GM12865 (cell line): ENCODE data around the gene PTPRN2.

Source experiments
- DNase-seq: peaks from one replicate; pipeline ENCODE4 v3.0.0; 2010; ENCODE audit warnings: low read depth
- H3K4me3 ChIP-seq: 2 replicates; pipeline ENCODE4 v1.5.1; 2011; ENCODE audit warnings: mild to moderate bottlenecking, low read depth, low read length, control low read depth
- TF ChIP-seq, protein P1 (sequence below): IDR thresholded peaks from 2 replicates; pipeline ENCODE4 v1.5.1; 2011; ENCODE audit warnings: low read length, control low read depth, low read depth, inconsistent platforms; ENCODE audit not compliant: insufficient read depth; ENCODE audit errors: missing control alignments

The PTPRN2 gene

GRCh38 chr7:157946398-157947060, 641.1 kb downstream of the PTPRN2 start:
- TF ChIP-seq, protein P1, sequence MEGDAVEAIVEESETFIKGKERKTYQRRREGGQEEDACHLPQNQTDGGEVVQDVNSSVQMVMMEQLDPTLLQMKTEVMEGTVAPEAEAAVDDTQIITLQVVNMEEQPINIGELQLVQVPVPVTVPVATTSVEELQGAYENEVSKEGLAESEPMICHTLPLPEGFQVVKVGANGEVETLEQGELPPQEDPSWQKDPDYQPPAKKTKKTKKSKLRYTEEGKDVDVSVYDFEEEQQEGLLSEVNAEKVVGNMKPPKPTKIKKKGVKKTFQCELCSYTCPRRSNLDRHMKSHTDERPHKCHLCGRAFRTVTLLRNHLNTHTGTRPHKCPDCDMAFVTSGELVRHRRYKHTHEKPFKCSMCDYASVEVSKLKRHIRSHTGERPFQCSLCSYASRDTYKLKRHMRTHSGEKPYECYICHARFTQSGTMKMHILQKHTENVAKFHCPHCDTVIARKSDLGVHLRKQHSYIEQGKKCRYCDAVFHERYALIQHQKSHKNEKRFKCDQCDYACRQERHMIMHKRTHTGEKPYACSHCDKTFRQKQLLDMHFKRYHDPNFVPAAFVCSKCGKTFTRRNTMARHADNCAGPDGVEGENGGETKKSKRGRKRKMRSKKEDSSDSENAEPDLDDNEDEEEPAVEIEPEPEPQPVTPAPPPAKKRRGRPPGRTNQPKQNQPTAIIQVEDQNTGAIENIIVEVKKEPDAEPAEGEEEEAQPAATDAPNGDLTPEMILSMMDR, result no peak
- no peak overlapping the region for H3K4me3 ChIP-seq
- DNase-seq, result no peak

DNA sequence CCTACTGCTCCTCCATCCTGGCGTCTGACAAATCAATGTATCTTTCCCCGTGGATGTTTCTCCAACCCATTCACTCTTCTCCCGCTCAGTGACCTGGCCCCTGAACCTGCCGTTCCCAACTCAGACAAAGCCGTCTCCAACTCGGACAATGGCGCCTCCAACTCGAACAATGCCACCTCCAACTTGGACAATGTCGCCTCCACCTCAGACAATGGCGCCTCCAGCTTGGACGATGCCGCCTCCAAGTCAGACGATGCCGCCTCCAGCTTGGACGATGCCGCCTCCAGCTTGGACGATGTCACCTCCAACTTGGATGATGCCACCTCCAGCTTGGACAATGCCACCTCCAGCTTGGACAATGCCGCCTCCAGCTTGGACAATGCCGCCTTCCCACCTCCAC, 642.2 kb downstream of the PTPRN2 start:
- no peak overlapping the region for H3K4me3 ChIP-seq
- DNase-seq, result no peak
- TF ChIP-seq, protein P1, result no peak

GRCh38 chr7:157944734-157945291, 642.8 kb downstream of the PTPRN2 start:
- H3K4me3 ChIP-seq, result no peak overlapping the region
- TF ChIP-seq, protein P1, result no peak
- no peak for DNase-seq

DNA sequence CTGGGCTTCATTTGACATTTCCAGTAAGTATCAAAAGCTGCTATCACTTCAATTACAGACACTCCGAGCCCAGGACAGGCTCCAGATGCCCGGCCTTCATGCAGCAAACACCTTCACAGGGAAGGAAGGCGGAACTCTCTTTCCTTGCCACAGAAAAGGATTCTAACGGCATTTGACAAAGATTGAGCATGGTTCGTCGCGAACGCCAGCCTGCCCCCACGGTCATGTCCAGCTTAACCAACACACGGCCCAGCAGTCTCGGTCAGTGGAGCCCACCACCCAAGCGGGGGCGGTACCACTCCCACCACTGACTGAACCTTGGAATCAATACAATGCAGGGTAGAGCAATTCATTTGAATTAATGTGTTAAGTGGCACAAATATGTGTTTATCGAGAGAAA, 643.6 kb downstream of the PTPRN2 start:
- no peak for DNase-seq
- TF ChIP-seq, protein P1, result no peak
- H3K4me3 ChIP-seq, result no peak overlapping the region

DNA sequence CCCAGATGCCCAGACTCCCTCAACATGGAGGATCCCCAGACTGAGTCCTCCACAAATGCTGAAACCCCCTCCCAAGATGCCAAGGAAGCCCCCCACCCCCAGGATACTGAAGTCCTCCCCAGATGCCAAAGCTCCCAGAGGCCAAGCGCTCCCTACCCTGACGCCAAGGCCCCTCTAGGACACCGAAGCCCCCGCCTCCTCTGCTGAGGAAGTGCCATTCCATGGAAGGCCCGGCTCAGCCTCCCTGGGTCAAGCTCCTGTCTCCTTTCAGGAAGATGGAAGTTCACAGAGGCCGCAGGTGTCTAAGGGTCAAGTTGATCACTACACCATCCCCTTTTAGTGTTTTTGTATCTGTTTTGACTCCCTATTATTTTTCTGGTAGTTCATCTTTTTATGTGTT, 644.1 kb downstream of the PTPRN2 start:
- no peak overlapping the region for H3K4me3 ChIP-seq
- TF ChIP-seq, protein P1, result no peak
- no peak for DNase-seq

- no peak overlapping the region for H3K4me3 ChIP-seq
- TF ChIP-seq, protein P1, result no peak
- DNase-seq, result no peak
These were observed 646.4 kb downstream of the PTPRN2 start for GRCh38 chr7:157941210-157941609.

GRCh38 chr7:157940497-157940896, 647.1 kb downstream of the PTPRN2 start:
- TF ChIP-seq, protein P1, result no peak
- no peak for DNase-seq
- no peak overlapping the region for H3K4me3 ChIP-seq
